ENCODE measurements around the gene NOL4L.

Gene NOL4L

DNA sequence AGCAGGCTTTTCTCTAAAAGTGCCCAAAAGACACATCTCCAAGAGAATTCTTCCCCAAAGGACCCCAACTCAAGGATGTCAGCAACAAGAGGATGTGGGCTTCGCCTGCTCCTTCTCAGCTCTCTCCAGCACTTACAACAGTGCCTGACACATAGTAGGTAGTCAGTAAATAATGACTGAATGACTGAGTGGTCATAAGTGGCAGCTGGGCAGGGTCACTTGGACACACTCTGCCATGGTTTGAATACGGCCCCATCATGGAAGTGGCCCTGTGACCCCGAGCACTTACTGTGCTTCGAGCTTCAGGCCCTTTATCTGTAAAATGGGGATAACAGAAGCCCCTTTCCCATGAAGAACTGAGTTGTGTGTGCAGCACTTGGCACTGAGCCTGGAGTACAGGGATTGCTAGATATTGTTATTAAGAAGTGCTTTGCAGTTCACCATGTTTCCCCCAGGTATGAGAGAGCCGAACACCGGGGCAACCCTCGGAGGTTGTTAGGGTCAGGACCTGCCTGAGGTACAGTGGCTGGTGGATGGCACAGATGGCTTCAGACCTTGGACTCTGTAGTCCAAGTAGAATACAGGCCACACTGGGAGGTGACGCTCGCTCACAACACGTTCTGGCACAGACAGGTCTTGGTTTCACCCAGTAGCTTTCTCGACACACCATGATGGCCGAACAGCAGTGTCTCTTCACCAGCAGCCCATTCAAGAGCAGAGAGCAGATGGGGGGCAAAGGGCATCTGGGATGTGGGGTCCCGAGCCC is 56.0 kb downstream of the NOL4L start:
- Histone ChIP-seq H3K27ac (ENCODE audit: low read depth, low read length) (no peak overlapping the region), H3K4me3 (ENCODE audit: low read depth in 1 of 2, low read length in 2 of 2) (no peak overlapping the region), H3K27me3 (ENCODE audit: control insufficient read depth in 1 of 2, insufficient read depth in 2 of 2, low read length in 2 of 2) (no peaks in the 10 kb centered on the region), H3K4me1 (ENCODE audit: insufficient read depth, low read length) (peaks cover 19% of the 10 kb centered on the region), H3K9me3 (ENCODE audit: low read length) (no peaks in the 10 kb centered on the region), H3K36me3 (ENCODE audit: insufficient read depth, low read length) (no peaks in the 10 kb centered on the region), H3K9ac (ENCODE audit: low read length) (no peak overlapping the region)

DNA sequence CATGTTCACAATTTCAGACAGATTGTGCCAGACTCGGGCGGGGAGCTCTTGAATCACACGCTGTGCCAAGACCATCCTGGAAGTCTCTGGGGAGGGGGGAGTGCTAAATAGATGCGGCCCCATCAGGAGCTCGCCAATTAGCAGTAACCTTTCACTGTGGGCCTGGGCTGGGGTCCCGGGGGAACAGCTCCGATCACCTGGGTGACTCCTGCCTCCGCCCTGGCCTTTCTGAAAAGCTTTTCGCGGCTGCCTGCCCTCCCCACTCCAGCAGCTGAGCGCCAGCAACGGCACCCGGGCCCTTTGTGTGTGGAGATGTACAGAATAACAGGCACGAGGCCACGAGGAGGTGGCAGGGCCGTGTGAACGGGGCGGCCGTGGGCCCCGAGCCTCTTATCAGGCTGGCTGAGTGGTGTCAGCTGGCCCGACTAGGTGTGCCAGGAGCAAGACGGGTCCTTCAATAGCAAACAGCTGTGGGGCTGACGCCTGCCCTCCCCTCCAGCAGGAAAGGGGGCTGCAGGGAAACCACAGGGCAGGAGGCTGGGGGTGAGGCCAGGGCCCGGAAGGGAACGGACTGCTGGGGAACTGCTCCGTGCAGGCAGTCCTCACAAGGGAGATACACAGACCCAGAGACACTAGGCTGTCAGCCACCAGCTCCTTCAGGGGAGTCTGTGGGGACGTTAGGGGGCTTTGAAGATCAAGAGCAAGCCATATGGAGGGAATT is 56.8 kb downstream of the NOL4L start:
- no peak overlapping the region for H3K9ac ChIP-seq (ENCODE audit: low read length)
- no peaks in the 10 kb centered on the region for H3K27me3 ChIP-seq (ENCODE audit: control insufficient read depth in 1 of 2, insufficient read depth in 2 of 2, low read length in 2 of 2)
- H3K4me1 ChIP-seq (ENCODE audit: insufficient read depth, low read length) = peaks cover 19% of the 10 kb centered on the region
- no peak overlapping the region for H3K4me3 ChIP-seq (ENCODE audit: low read depth in 1 of 2, low read length in 2 of 2)
- no peak overlapping the region for H3K27ac ChIP-seq (ENCODE audit: low read depth, low read length)
- no peaks in the 10 kb centered on the region for H3K9me3 ChIP-seq (ENCODE audit: low read length)
- no peaks in the 10 kb centered on the region for H3K36me3 ChIP-seq (ENCODE audit: insufficient read depth, low read length)

DNA sequence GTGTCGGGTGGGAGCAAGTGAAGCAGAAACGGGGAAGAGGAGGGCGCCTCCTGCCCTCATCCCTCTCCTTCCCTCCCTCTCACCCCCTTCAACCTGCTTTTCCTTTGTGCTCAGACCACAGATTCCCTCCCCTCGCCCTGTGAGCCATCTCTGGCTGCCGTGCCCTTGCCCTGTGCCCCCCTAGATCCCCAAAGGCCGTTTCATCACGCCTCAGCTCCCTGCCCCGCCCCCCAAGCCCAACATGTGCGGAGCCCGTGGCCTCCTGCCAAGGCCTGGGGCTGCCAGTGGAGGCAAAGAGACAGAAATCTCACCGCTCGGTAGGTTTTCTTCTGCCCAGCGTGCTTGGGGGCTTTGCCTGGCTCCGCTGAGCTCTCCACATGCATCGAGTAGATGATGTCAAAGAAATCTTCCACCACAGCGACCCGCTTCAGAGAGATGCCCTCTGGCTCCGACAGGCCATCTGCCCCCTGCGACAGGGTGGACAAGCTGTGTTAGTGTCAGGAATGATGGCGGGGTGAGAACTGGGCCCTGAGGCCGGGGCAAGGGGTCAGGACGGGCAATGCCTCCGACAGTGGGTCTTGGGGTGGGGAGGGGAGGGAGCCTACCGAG is 57.6 kb downstream of the NOL4L start:
- Histone ChIP-seq H3K9me3 (ENCODE audit: low read length) (no peaks in the 10 kb centered on the region), H3K36me3 (ENCODE audit: insufficient read depth, low read length) (no peaks in the 10 kb centered on the region), H3K9ac (ENCODE audit: low read length) (no peak overlapping the region), H3K4me3 (ENCODE audit: low read depth in 1 of 2, low read length in 2 of 2) (no peak overlapping the region), H3K27me3 (ENCODE audit: control insufficient read depth in 1 of 2, insufficient read depth in 2 of 2, low read length in 2 of 2) (no peaks in the 10 kb centered on the region), H3K4me1 (ENCODE audit: insufficient read depth, low read length) (peaks cover 19% of the 10 kb centered on the region), H3K27ac (ENCODE audit: low read depth, low read length) (no peak overlapping the region)

DNA sequence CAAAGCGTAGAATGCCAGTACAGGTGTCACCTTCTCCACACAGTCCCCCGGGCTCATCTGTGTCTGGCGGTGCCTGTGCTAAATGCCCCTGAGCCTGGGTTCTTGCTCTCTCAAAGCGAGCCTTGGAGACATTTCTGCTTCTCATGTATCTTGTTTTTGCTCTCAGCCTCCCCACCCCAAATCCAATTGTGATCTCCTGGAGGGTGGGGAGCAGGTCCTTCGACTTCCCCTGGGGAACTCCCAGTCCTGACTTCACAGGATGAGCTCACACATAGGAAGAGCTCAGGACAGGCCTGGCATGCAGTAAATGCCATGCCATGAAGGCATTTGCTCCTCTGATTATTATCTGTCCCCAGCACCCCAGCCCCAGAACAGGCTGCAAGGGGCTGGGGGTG is 58.1 kb downstream of the NOL4L start:
- no peaks in the 10 kb centered on the region for H3K36me3 ChIP-seq (ENCODE audit: insufficient read depth, low read length)
- no peak overlapping the region for H3K9ac ChIP-seq (ENCODE audit: low read length)
- H3K9me3 ChIP-seq (ENCODE audit: low read length) = no peaks in the 10 kb centered on the region
- no peak overlapping the region for H3K4me3 ChIP-seq (ENCODE audit: low read depth in 1 of 2, low read length in 2 of 2)
- H3K27me3 ChIP-seq (ENCODE audit: control insufficient read depth in 1 of 2, insufficient read depth in 2 of 2, low read length in 2 of 2) = no peaks in the 10 kb centered on the region
- peaks cover 19% of the 10 kb centered on the region for H3K4me1 ChIP-seq (ENCODE audit: insufficient read depth, low read length)
- H3K27ac ChIP-seq (ENCODE audit: low read depth, low read length) = no peak overlapping the region

DNA sequence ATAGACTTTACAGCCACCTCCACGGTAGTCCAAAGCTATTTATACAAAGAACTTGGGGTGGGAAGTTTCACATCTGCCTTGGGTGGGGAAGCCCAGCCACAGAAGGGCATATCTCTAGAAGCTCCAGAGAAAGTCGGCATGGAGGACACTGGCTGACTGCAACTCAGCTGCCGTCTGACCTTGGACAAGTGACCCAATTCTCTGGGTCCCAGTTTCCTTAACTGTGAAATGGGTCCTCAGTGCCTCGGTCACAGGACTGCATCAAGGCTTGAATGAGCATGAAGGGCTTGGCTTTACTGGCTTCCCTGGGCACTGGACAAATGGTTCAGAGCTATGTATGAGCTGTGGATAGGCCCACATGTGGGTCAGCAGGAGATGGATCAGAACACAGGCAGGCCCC is 58.6 kb downstream of the NOL4L start:
- Histone ChIP-seq H3K27ac (ENCODE audit: low read depth, low read length) (no peak overlapping the region), H3K36me3 (ENCODE audit: insufficient read depth, low read length) (no peaks in the 10 kb centered on the region), H3K9ac (ENCODE audit: low read length) (no peak overlapping the region), H3K27me3 (ENCODE audit: control insufficient read depth in 1 of 2, insufficient read depth in 2 of 2, low read length in 2 of 2) (no peaks in the 10 kb centered on the region), H3K4me1 (ENCODE audit: insufficient read depth, low read length) (peaks cover 19% of the 10 kb centered on the region), H3K9me3 (ENCODE audit: low read length) (no peaks in the 10 kb centered on the region), H3K4me3 (ENCODE audit: low read depth in 1 of 2, low read length in 2 of 2) (no peak overlapping the region)

DNA sequence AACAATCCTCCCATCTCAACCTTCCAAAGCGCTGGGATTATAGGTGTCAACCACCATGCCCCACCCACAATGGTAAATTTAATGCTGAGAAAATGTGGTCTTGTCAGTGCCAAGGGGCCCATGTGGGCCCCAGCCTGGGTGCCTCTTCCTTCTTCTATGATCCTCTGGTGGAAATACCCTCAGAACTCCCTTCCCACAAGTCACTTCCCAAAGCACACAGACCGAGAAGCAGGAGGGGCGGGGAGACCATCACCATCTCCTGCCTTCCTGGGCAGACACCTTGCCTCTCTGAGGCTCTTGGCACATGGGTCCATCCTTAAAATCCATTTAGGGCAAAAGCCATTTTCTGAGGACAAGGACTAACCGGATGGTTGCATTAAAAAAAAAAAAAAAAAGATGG is 59.0 kb downstream of the NOL4L start:
- H3K4me1 ChIP-seq (ENCODE audit: insufficient read depth, low read length) = peaks cover 19% of the 10 kb centered on the region
- H3K9me3 ChIP-seq (ENCODE audit: low read length) = no peaks in the 10 kb centered on the region
- H3K36me3 ChIP-seq (ENCODE audit: insufficient read depth, low read length) = no peaks in the 10 kb centered on the region
- H3K9ac ChIP-seq (ENCODE audit: low read length) = no peak overlapping the region
- no peaks in the 10 kb centered on the region for H3K27me3 ChIP-seq (ENCODE audit: control insufficient read depth in 1 of 2, insufficient read depth in 2 of 2, low read length in 2 of 2)
- H3K27ac ChIP-seq (ENCODE audit: low read depth, low read length) = no peak overlapping the region
- no peak overlapping the region for H3K4me3 ChIP-seq (ENCODE audit: low read depth in 1 of 2, low read length in 2 of 2)

DNA sequence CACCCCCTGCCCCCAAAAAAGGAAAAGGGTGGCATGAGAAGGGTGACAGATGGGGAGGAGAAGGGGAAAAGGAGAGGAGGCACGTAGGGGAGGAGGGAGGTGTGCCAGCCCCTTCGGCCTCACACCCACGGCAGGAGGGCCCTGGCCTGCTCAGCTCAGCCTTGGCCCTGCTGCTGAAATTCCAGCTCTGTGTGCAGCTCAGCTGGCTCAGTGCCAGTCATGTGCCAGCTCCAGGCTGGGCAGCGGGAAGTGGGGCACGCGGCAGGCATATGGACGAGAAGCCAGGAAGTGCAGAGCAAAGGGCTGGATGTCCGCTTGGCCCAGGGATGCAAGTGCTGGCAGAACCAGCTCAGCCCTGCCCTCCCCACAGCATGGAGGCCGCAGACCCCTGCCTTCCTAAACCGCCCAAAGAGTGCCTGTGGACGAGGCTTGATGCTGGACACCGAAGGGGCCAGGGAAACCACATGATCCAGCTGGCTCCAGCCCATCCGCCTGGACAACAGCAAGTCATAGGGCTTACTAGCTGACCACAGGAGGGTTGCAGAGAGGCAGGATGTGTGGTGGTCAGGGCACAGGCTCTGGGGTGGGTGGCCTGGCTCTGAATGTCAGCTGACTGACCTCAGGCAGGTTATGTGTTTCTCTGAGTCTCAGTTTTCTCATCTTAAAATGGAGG is 60.2 kb downstream of the NOL4L start:
- H3K27me3 ChIP-seq (ENCODE audit: control insufficient read depth in 1 of 2, insufficient read depth in 2 of 2, low read length in 2 of 2) = no peaks in the 10 kb centered on the region
- H3K4me1 ChIP-seq (ENCODE audit: insufficient read depth, low read length) = peaks cover 19% of the 10 kb centered on the region
- no peaks in the 10 kb centered on the region for H3K9me3 ChIP-seq (ENCODE audit: low read length)
- H3K4me3 ChIP-seq (ENCODE audit: low read depth in 1 of 2, low read length in 2 of 2) = no peak overlapping the region
- H3K9ac ChIP-seq (ENCODE audit: low read length) = no peak overlapping the region
- H3K27ac ChIP-seq (ENCODE audit: low read depth, low read length) = no peak overlapping the region
- no peaks in the 10 kb centered on the region for H3K36me3 ChIP-seq (ENCODE audit: insufficient read depth, low read length)

DNA sequence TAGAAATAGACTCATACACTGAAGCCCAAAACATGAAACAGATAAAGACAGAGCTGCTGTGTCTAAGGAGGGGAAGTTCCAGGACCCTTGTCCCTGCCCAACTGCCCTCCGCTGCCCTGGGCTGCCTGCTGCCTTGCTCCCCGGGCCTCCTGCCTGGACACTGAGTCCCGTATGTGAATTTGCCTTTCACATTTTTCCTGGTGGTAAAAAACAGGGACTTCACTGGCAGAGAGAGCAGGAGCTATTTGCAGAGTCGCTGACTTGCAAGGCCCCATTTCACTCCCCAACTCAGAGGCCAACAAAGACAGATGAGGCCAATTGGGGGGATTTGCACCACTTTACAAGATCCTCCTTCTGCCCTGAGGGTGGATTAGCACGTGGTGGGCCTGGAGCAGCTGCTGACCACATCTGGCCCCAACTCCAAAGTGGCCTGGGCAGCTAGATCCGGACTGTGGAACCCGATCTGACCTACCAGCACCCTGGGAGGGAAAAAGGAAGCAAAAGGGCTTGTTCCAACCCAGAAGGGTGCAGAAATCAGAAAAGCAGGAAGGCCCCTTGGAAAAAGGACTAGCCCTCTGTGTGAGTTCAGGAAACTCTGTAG is 61.4 kb downstream of the NOL4L start:
- H3K27me3 ChIP-seq (ENCODE audit: control insufficient read depth in 1 of 2, insufficient read depth in 2 of 2, low read length in 2 of 2) = no peaks in the 10 kb centered on the region
- H3K4me3 ChIP-seq (ENCODE audit: low read depth in 1 of 2, low read length in 2 of 2) = no peak overlapping the region
- H3K9me3 ChIP-seq (ENCODE audit: low read length) = no peaks in the 10 kb centered on the region
- H3K4me1 ChIP-seq (ENCODE audit: insufficient read depth, low read length) = peaks cover 19% of the 10 kb centered on the region
- no peak overlapping the region for H3K9ac ChIP-seq (ENCODE audit: low read length)
- H3K36me3 ChIP-seq (ENCODE audit: insufficient read depth, low read length) = no peaks in the 10 kb centered on the region
- H3K27ac ChIP-seq (ENCODE audit: low read depth, low read length) = no peak overlapping the region

DNA sequence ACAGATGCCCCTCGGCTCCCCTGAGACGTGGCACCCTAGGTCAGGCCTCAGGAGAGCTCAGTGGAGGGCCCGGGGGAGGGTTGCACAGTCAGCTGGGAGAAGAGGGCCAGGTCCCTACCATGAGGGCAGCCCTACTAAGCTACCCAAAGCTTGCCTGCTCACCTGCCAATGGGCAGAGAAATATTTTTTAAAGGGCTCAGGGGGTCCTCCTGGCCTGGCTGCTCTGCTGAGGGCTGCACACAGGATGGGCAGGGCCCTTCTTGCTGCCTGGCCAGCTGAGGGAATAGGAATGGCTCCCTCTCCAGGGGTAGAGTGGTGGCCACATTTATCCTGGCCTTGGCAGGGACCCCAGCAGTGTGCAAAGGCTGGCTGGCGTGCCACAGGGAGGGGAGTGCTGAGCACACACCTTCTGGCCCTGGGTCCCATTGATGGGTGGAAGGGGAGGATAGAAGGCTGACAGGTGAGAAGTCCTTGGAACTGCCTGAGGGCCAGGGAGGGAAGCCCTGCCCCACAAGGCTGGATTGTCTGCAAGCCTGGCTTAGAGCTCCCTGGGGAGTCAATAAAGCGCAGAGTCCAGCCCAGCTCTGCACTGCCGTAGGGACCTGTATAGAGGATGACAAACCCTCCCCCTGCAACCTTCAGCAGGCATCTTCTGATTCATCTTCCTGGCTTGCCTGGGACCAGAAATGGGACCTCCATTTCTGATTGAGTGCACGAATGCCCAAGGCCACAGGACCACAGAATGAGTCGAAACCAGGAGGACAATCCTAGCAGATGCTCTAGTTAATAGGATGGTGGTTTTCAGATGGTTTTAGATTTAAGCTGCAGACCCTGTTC is 62.1 kb downstream of the NOL4L start:
- no peak overlapping the region for H3K4me3 ChIP-seq (ENCODE audit: low read depth in 1 of 2, low read length in 2 of 2)
- H3K36me3 ChIP-seq (ENCODE audit: insufficient read depth, low read length) = no peaks in the 10 kb centered on the region
- peaks cover 19% of the 10 kb centered on the region for H3K4me1 ChIP-seq (ENCODE audit: insufficient read depth, low read length)
- no peak overlapping the region for H3K9ac ChIP-seq (ENCODE audit: low read length)
- no peaks in the 10 kb centered on the region for H3K27me3 ChIP-seq (ENCODE audit: control insufficient read depth in 1 of 2, insufficient read depth in 2 of 2, low read length in 2 of 2)
- no peaks in the 10 kb centered on the region for H3K9me3 ChIP-seq (ENCODE audit: low read length)
- H3K27ac ChIP-seq (ENCODE audit: low read depth, low read length) = no peak overlapping the region

DNA sequence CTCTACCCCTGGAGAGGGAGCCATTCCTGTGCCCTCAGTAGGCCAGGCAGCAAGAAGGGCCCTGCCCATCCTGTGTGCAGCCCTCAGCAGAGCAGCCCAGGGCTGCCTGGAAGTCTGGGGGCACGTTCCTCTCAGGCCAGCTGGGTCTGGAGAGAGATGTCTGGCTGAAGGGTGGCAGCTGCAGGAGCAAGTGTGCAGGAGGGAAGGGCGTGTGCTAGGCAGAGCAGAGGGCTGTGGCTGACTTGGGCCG is 62.7 kb downstream of the NOL4L start:
- H3K9ac ChIP-seq (ENCODE audit: low read length) = no peak overlapping the region

More for the DNA sequence above, 62.7 kb downstream of the NOL4L start:
- Histone ChIP-seq H3K4me1 (ENCODE audit: insufficient read depth, low read length) (peaks cover 15% of the 10 kb centered on the region), H3K9me3 (ENCODE audit: low read length) (no peaks in the 10 kb centered on the region), H3K27ac (ENCODE audit: low read depth, low read length) (no peak overlapping the region), H3K4me3 (ENCODE audit: low read depth in 1 of 2, low read length in 2 of 2) (no peak overlapping the region), H3K36me3 (ENCODE audit: insufficient read depth, low read length) (no peaks in the 10 kb centered on the region), H3K27me3 (ENCODE audit: control insufficient read depth in 1 of 2, insufficient read depth in 2 of 2, low read length in 2 of 2) (no peaks in the 10 kb centered on the region)
